Measurements from ENCODE around the gene SLC12A5. TPM values are rescaled to one million over a fixed set of nuclear protein-coding genes. Genes with fewer than 3 reads are reported as not detected.

The SLC12A5 gene
- total and polyA plus RNA-seq, 2 donors (not counting 1 experiment from before 2014, with no cell fraction given) = 0.32 TPM; not detected in 1

GRCh38 chr20:46102940-46103339 lies 73.9 kb downstream of the SLC12A5 start:
- Histone ChIP-seq H3K4me3 (ENCODE audit: control extremely low read depth in 1 of 5, extremely low read depth in 1 of 5, insufficient read depth in 1 of 5, low read depth in 2 of 5, low read length in 4 of 5) (no peak overlapping the region), H3K36me3 (replicated peaks in 1 of 2; ENCODE audit: control extremely low read depth in 1 of 2, control insufficient read depth in 1 of 2, extremely low read depth in 1 of 2, insufficient read depth in 2 of 2, low read length in 1 of 2) (no peaks in the 10 kb centered on the region), H3K27me3 (replicated peaks in 1 of 4; ENCODE audit: control extremely low read depth in 1 of 4, control insufficient read depth in 3 of 4, insufficient read depth in 4 of 4, low read length in 3 of 4) (no peaks in the 10 kb centered on the region), H3K79me2 (ENCODE audit: control insufficient read depth, insufficient read depth, low read length) (peaks cover 8% of the 10 kb centered on the region), H3K9me3 (ENCODE audit: control extremely low read depth in 1 of 3, control insufficient read depth in 2 of 3, insufficient read depth in 1 of 3, low read length in 2 of 3) (no peaks in the 10 kb centered on the region), H3K4me2 (replicated peaks; ENCODE audit: low read depth, low read length, poor library complexity, severe bottlenecking) (no peak overlapping the region), H3K9ac (ENCODE audit: low read length) (no peak overlapping the region), H3K27ac (ENCODE audit: low read length in 2 of 2) (no peak overlapping the region), H4K20me1 (ENCODE audit: control insufficient read depth, insufficient read depth, low read length, poor library complexity, severe bottlenecking) (no peaks in the 10 kb centered on the region), H3K4me1 (ENCODE audit: control insufficient read depth in 2 of 2, insufficient read depth in 2 of 2, low read length in 2 of 2) (peaks cover 11 to 19% of the 10 kb centered on the region in 2 donors), H2AFZ (ENCODE audit: insufficient read depth, low read depth, low read length, poor library complexity, severe bottlenecking) (no peak overlapping the region)
- TF ChIP-seq EZH2 (IDR thresholded peaks at IDR 0.05; ENCODE audit: borderline replicate concordance, insufficient read depth, low read depth, low read length, poor library complexity, severe bottlenecking) (no peak), CTCF (IDR thresholded peaks at IDR 0.05) (no peak)
- Mint-ChIP-seq H3K27ac (no peak overlapping the region), H3K27me3 (peaks cover 4% of the 10 kb centered on the region), H3K4me1 (peaks cover 25% of the 10 kb centered on the region), H3K4me3 (no peak overlapping the region), H3K9me3 (ENCODE audit: insufficient read depth) (no peaks in the 10 kb centered on the region)
- no CpG with 5 or more reads among the region's 3 CpGs for WGBS (ENCODE audit: insufficient coverage)
- no peak for DNase-seq
- intact Hi-C loops (cut with micrococcal nuclease) = no loop called here
- ChIA-PET CTCF (interaction anchor here (1.2 to 4.2 kb wide), 4 partner anchors 8 to 246 kb away, joined by 3 to 13 read pairs (median 4); no protein-coding TSS in a partner anchor), POLR2A (no interaction called here)
- no peak for ATAC-seq (ENCODE audit: low read depth)

DNA sequence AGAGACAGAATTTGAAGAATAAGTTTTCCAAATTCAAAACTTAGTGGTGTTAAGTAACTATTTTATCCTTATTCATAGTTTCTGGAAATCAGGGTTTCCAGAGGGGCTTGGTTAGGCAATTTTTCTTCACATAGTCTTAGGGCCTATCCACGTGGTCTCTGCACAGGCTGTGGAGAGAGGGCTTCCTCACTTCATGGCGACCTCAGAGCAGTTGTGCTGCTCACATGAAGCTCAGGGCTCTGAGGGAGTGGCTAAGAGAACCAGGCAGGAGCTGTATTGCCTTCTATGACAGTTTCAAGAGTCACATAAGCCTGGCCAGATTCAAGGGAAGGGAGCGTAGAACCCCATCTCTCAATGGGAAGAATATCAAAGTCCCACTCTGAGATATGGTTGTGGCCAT lies 75.2 kb downstream of the SLC12A5 start:
- H3K27ac ChIP-seq (ENCODE audit: low read length in 2 of 2) = no peak overlapping the region
- no peaks in the 10 kb centered on the region for H3K9me3 ChIP-seq (ENCODE audit: control extremely low read depth in 1 of 3, control insufficient read depth in 2 of 3, insufficient read depth in 1 of 3, low read length in 2 of 3)
- Mint-ChIP-seq H3K27ac (no peak overlapping the region), H3K9me3 (ENCODE audit: insufficient read depth) (no peaks in the 10 kb centered on the region), H3K4me1 (peaks cover 37% of the 10 kb centered on the region), H3K27me3 (peaks cover 4% of the 10 kb centered on the region), H3K4me3 (no peak overlapping the region)
- ChIA-PET CTCF (interaction anchor here (0.9 to 4.2 kb wide), 3 partner anchors 25 to 245 kb away, joined by 3 to 13 read pairs (median 3); no protein-coding TSS in a partner anchor), POLR2A (no interaction called here)
- 100% methylated on average over 1 of the region's 3 CpGs for WGBS (ENCODE audit: insufficient coverage)
- H3K4me2 ChIP-seq (replicated peaks; ENCODE audit: low read depth, low read length, poor library complexity, severe bottlenecking) = no peak overlapping the region
- peaks cover 22 to 30% of the 10 kb centered on the region in 2 donors for H3K4me1 ChIP-seq (ENCODE audit: control insufficient read depth in 2 of 2, insufficient read depth in 2 of 2, low read length in 2 of 2)
- peaks cover 8% of the 10 kb centered on the region for H3K79me2 ChIP-seq (ENCODE audit: control insufficient read depth, insufficient read depth, low read length)
- DNase-seq (no peak), ATAC-seq (ENCODE audit: low read depth) (no peak)
- H3K36me3 ChIP-seq (replicated peaks in 1 of 2; ENCODE audit: control extremely low read depth in 1 of 2, control insufficient read depth in 1 of 2, extremely low read depth in 1 of 2, insufficient read depth in 2 of 2, low read length in 1 of 2) = no peaks in the 10 kb centered on the region
- TF ChIP-seq CTCF (IDR thresholded peaks at IDR 0.05) (no peak), EZH2 (IDR thresholded peaks at IDR 0.05; ENCODE audit: borderline replicate concordance, insufficient read depth, low read depth, low read length, poor library complexity, severe bottlenecking) (no peak)
- no peaks in the 10 kb centered on the region for H4K20me1 ChIP-seq (ENCODE audit: control insufficient read depth, insufficient read depth, low read length, poor library complexity, severe bottlenecking)
- no peak overlapping the region for H3K9ac ChIP-seq (ENCODE audit: low read length)
- H3K4me3 ChIP-seq (ENCODE audit: control extremely low read depth in 1 of 5, extremely low read depth in 1 of 5, insufficient read depth in 1 of 5, low read depth in 2 of 5, low read length in 4 of 5) = no peak overlapping the region
- no peaks in the 10 kb centered on the region for H3K27me3 ChIP-seq (replicated peaks in 1 of 4; ENCODE audit: control extremely low read depth in 1 of 4, control insufficient read depth in 3 of 4, insufficient read depth in 4 of 4, low read length in 3 of 4)
- H2AFZ ChIP-seq (ENCODE audit: insufficient read depth, low read depth, low read length, poor library complexity, severe bottlenecking) = no peak overlapping the region
- intact Hi-C loops (cut with micrococcal nuclease) = no loop called here
